ENCODE measurements around the gene ZNF688. TPM values are rescaled to one million over a fixed set of nuclear protein-coding genes. Genes with fewer than 3 reads are reported as not detected.
A peak's percentile ranks its signal among the peaks of the same experiment; 100 is the strongest.

Gene ZNF688
- total and polyA plus RNA-seq, 4 donors, result 3.4 to 8.9 (median 4.8) TPM

GRCh38 chr16:30585400-30586191 lies 14.1 kb upstream of the ZNF688 start, which contains the start of gene ZNF785:
TSS of gene ZNF785 (minus strand) at chr16:30585697. CDS start at chr16:30585611, 86 bp downstream.
- Histone ChIP-seq H3K9me3 (ENCODE audit: control insufficient read depth in 4 of 4, low read length in 3 of 4) (no peaks in the 10 kb centered on the region), H3K4me1 (ENCODE audit: control insufficient read depth in 4 of 4, insufficient read depth in 4 of 4, low read length in 3 of 4) (peaks cover 2 to 21% (median 10%) of the 10 kb centered on the region in 4 donors), H3K4me3 (ENCODE audit: low read depth in 1 of 3, low read length in 3 of 3) (peak within 1 kb of the TSS; percentile 73 to 96 (median 86)), H3K27me3 (ENCODE audit: control insufficient read depth in 4 of 4, insufficient read depth in 4 of 4, low read length in 3 of 4) (no peaks in the 10 kb centered on the region), H3K27ac (ENCODE audit: low read depth in 1 of 2, low read length in 2 of 2) (peak within 1 kb of the TSS; percentile 77 to 80), H3K36me3 (ENCODE audit: control insufficient read depth in 4 of 4, insufficient read depth in 3 of 4, low read depth in 1 of 4, low read length in 3 of 4) (peaks cover 3 to 14% (median 6%) of the 10 kb centered on the region in 4 donors), H3K9ac (ENCODE audit: low read depth in 1 of 2, low read length in 2 of 2) (peak within 1 kb of the TSS; percentile 69 to 72)
- TF ChIP-seq FOXA1 (IDR thresholded peaks at IDR 0.05) (peak; percentile 60), CTCF (IDR thresholded peaks at IDR 0.05; ENCODE audit: low read depth, low read length, missing input control) (peak; percentile 32), YY1 (IDR thresholded peaks at IDR 0.05) (peak; percentile 100), TAF1 (conservative IDR thresholded peaks at IDR 0.05) (no peak), MAX (IDR thresholded peaks at IDR 0.05) (peak; percentile 100), EGR1 (IDR thresholded peaks at IDR 0.05; ENCODE audit: low read depth in 2 of 2) (peak in 1 of 2 donors; percentile 40), GABPA (IDR thresholded peaks at IDR 0.05 in 1 of 2, conservative IDR thresholded peaks at IDR 0.05 in 1 of 2) (peak; percentile 54 to 86), FOXA2 (IDR thresholded peaks at IDR 0.05) (peak; percentile 38), NR2F2 (IDR thresholded peaks at IDR 0.05) (peak; percentile 82), JUND (IDR thresholded peaks at IDR 0.05) (peak in 1 of 2 donors; percentile 38), SP1 (IDR thresholded peaks at IDR 0.05) (peak; percentile 100), RXRA (IDR thresholded peaks at IDR 0.05) (peak; percentile 71 to 73), HNF4A (conservative IDR thresholded peaks at IDR 0.05) (peak; percentile 44 to 52), REST (IDR thresholded peaks at IDR 0.05) (peak; percentile 81), HNF4G (IDR thresholded peaks at IDR 0.05) (no peak), ZBTB33 (IDR thresholded peaks at IDR 0.05) (peak; percentile 85), RAD21 (IDR thresholded peaks at IDR 0.05) (peak; percentile 72 to 74)
- TF ChIP-seq, protein P1, sequence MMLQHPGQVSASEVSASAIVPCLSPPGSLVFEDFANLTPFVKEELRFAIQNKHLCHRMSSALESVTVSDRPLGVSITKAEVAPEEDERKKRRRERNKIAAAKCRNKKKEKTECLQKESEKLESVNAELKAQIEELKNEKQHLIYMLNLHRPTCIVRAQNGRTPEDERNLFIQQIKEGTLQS (IDR thresholded peaks at IDR 0.05), result no peak
- 1% methylated on average over 50 of the region's 50 CpGs for WGBS
- peak; percentile 89 for DNase-seq (ENCODE audit: low spot score)

Data from liver (tissue), 9 donors.